Activated B cell treated with CpG ODN at 0.5 μM for 24 hours (primary cell): ENCODE results near the gene BARHL1. TPM values are rescaled to one million over a fixed set of nuclear protein-coding genes. Genes with fewer than 3 reads are reported as not detected.

Source experiments
- ATAC-seq: fragments of 200-7000 bp; cut with Tn5 transposase; one replicate; pipeline ENCODE4 v1.10.0; 2021; ENCODE audit warnings: low read depth, mild to moderate bottlenecking, moderate library complexity
- CTCF ChIA-PET: fragments of 350-600 bp; sonication (Branson Sonifier 250); formaldehyde crosslinking; loops from one replicate; lab custom pipeline; 2021; ENCODE audit warnings: antibody characterized with exemption; lab: Charles Lee
- POLR2A ChIA-PET: fragments of 350-600 bp; sonication (Branson Sonifier 250); formaldehyde crosslinking; loops from one replicate; lab custom pipeline; 2021; ENCODE audit warnings: antibody characterized with exemption; lab: Charles Lee
- DNase-seq: peaks from one replicate; pipeline ENCODE4 v3.0.0; 2022
- H3K27ac Mint-ChIP-seq: one replicate; pipeline ENCODE4 v1.8.0; 2020; ENCODE audit warnings: mixed read lengths
- H3K27me3 Mint-ChIP-seq: one replicate; pipeline ENCODE4 v1.8.0; 2021; ENCODE audit warnings: mixed read lengths
- H3K36me3 Mint-ChIP-seq: one replicate; pipeline ENCODE4 v1.8.0; 2021; ENCODE audit warnings: low read depth, mixed read lengths
- H3K4me1 Mint-ChIP-seq: one replicate; pipeline ENCODE4 v1.8.0; 2021; ENCODE audit warnings: mixed read lengths
- H3K4me3 Mint-ChIP-seq: one replicate; pipeline ENCODE4 v1.8.0; 2020; ENCODE audit warnings: mild to moderate bottlenecking, mixed read lengths
- H3K9me3 Mint-ChIP-seq: one replicate; pipeline ENCODE4 v1.8.0; 2020; ENCODE audit warnings: mixed read lengths
- intact Hi-C: fragments of 100-400 bp; cut with micrococcal nuclease; formaldehyde crosslinking; loops from one replicate; pipeline ENCODE4 v1.15.1; 2024
- total RNA-seq: library from RNA; stranded (reverse); gene quantifications from 2 replicates; pipeline ENCODE4 v1.2.3, GENCODE V29; 2022
- TF ChIP-seq, protein P1 (sequence below): fragments of 200-600 bp; IDR thresholded peaks from one replicate; pipeline ENCODE4 v1.8.0; 2022; ENCODE audit warnings: antibody characterized with exemption, mild to moderate bottlenecking

BARHL1 gene
- total RNA-seq, 1 donor from 2014 or later, result not detected

DNA sequence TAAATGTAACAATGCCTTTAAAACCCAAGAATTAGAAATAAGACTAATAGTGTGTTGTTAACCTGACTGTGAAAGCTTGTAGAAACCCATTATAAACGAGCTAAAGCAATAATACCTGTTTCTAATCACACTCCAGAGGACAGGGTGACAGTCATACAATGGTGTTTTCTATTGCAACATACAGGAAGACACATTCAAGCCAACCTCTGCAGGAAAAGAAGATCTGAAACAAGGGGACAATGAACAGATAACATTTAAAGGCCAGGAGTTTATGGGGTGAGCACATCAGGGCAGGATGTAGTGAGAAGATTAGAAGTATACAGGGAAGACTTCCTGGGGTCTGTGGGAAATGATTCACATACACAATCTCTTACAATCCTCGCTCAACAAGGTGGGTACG, 13.8 kb downstream of the BARHL1 start:
- Mint-ChIP-seq H3K27ac (no peak overlapping the region), H3K27me3 (peaks cover 19% of the 10 kb centered on the region), H3K36me3 (peaks cover 71% of the 10 kb centered on the region), H3K9me3 (no peaks in the 10 kb centered on the region), H3K4me3 (no peak overlapping the region), H3K4me1 (peaks cover under 1% of the 10 kb centered on the region)
- ATAC-seq (no peak), DNase-seq (no peak)
- ChIA-PET POLR2A (no interaction called here), CTCF (no interaction called here)
- TF ChIP-seq, protein P1, sequence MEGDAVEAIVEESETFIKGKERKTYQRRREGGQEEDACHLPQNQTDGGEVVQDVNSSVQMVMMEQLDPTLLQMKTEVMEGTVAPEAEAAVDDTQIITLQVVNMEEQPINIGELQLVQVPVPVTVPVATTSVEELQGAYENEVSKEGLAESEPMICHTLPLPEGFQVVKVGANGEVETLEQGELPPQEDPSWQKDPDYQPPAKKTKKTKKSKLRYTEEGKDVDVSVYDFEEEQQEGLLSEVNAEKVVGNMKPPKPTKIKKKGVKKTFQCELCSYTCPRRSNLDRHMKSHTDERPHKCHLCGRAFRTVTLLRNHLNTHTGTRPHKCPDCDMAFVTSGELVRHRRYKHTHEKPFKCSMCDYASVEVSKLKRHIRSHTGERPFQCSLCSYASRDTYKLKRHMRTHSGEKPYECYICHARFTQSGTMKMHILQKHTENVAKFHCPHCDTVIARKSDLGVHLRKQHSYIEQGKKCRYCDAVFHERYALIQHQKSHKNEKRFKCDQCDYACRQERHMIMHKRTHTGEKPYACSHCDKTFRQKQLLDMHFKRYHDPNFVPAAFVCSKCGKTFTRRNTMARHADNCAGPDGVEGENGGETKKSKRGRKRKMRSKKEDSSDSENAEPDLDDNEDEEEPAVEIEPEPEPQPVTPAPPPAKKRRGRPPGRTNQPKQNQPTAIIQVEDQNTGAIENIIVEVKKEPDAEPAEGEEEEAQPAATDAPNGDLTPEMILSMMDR, result no peak
- intact Hi-C loops, result loop anchor here (10.0 kb wide), 1 partner anchor 1931 kb away; the partner anchor contains the start of gene PRDM12

DNA sequence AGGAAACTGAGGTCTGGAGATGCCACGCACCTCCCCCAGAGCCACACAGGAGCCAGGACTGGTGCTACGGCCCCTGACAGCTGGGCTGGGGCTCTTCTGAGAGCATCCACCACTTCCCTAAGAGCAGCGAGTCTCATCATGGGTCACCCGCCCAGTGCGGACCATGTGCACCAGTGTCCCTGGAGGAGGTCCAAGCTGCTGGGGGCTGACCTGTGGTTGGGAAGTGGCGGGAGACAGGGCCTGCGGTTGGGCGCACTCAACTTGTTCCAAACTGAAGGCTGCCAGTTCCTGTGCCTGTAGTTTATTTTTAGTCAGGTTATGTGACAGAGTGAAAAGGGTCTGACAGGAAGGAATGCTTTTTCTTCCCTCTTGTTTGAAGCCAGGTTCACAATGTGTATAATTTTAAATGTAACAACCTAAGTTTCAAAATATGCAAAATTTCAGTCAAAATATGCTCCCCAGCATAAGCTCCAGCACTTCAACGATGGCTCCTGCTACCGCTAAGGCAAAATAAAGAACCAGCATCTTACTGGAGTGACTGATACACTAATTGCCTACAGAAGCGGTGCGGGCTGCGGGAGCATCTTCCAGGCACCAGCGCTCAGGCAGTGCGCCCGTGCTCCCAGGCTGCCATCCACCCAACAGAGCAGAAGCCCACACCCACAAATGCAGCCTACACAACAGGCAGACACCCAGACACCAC, 14.8 kb downstream of the BARHL1 start:
- Mint-ChIP-seq H3K9me3 (no peaks in the 10 kb centered on the region), H3K27me3 (peaks cover 9% of the 10 kb centered on the region), H3K4me1 (no peaks in the 10 kb centered on the region), H3K36me3 (peaks cover 82% of the 10 kb centered on the region), H3K4me3 (no peak overlapping the region), H3K27ac (no peak overlapping the region)
- ATAC-seq (no peak), DNase-seq (no peak)
- ChIA-PET POLR2A (no interaction called here), CTCF (no interaction called here)
- intact Hi-C loops, result loop anchor here (10.0 kb wide), 1 partner anchor 1932 kb away; the partner anchor contains the start of gene PRDM12
- TF ChIP-seq, protein P1, result no peak

DNA sequence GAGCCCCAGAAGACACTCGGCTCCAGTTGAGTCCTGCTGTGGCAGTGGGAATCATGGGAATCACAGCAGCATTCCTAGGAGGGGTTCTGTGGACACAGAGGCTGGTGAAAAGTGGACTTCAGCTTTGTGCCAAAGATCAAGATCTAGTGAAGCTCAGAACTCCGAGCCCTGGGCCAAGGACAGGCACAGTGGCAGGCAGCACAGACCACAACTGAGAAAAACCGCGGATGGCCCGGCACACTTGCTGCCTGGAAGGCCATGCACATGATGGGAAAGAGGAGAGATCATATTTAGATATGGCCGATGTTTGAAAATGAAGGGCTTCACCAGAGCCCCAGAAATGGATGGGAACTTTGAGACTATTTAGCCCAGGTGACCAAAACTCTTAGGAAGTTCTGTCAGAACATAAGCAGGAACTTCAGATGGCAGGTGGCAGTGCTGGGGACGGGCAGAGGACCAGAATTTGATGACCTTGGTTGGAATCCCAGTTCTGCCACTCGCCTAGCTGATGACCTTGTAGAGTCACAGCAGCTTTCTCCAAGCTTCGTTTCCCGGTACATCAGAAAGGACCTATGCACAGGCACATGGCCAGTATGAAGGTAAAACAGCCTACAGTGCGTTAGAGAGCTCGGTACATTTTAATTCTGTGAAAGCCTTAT, 18.0 kb downstream of the BARHL1 start:
- Mint-ChIP-seq H3K4me1 (no peaks in the 10 kb centered on the region), H3K27ac (no peak overlapping the region), H3K27me3 (no peaks in the 10 kb centered on the region), H3K4me3 (no peak overlapping the region), H3K9me3 (no peaks in the 10 kb centered on the region), H3K36me3 (peaks cover 94% of the 10 kb centered on the region)
- CTCF ChIA-PET, result no interaction called here
- DNase-seq (no peak), ATAC-seq (no peak)
- intact Hi-C loops, result no loop called here
- POLR2A ChIA-PET, result no interaction called here
- TF ChIP-seq, protein P1, result no peak

DNA sequence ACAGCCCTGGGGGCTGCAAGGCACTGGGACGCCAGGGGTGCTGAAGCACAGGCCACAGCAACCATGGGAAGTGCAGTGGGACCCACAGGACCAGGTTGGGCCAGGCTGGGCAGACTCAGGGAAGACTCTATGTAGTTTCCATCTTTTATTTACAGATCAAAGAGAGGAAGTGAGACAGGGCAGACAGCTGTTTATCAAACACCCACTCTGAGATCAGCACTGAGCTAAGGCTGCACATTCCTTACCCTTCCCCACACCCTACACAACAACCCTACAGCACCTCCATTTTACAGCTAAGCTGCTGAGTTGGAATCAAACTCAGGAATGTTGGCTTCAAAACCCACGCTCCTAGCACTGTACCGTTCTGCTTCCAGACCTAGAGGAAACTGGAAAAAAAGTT, 19.8 kb downstream of the BARHL1 start:
- TF ChIP-seq, protein P1, result no peak
- POLR2A ChIA-PET, result interaction anchor here (0.6 kb wide), 1 partner anchor 192 kb away, joined by 4 read pairs; the partner anchor contains the start of gene CFAP77
- H3K9me3 Mint-ChIP-seq, result no peaks in the 10 kb centered on the region
- no peaks in the 10 kb centered on the region for H3K27me3 Mint-ChIP-seq
- no peak overlapping the region for H3K27ac Mint-ChIP-seq
- CTCF ChIA-PET, result no interaction called here
- H3K36me3 Mint-ChIP-seq, result peaks cover 93% of the 10 kb centered on the region
- no peak for ATAC-seq
- intact Hi-C loops, result no loop called here
- no peak for DNase-seq
- no peaks in the 10 kb centered on the region for H3K4me1 Mint-ChIP-seq
- H3K4me3 Mint-ChIP-seq, result no peak overlapping the region

DNA sequence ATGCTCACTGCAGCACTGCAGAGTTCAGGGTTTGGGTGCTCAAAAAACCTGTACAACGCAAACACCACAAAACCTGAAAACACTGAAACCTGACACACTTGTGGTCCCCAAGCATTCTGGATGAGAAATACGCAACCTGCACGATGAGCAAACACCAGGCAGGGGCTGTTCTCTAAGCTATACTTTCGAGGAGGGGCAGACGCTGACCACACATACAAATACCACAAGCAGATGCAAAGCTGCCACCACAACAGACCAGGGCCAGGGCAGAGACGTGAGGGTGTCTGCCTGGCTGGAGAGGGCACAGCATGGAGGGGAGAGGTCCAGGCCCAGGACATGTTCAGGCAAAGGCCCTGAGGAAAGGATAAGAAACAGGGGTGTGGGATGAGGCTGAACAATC, 23.0 kb downstream of the BARHL1 start:
- TF ChIP-seq, protein P1, result no peak
- CTCF ChIA-PET, result no interaction called here
- intact Hi-C loops, result no loop called here
- Mint-ChIP-seq H3K9me3 (no peaks in the 10 kb centered on the region), H3K27ac (no peak overlapping the region), H3K4me1 (no peaks in the 10 kb centered on the region), H3K4me3 (no peak overlapping the region), H3K36me3 (peaks cover 93% of the 10 kb centered on the region), H3K27me3 (no peaks in the 10 kb centered on the region)
- POLR2A ChIA-PET, result interaction anchor here (0.7 kb wide), 1 partner anchor 39 kb away, joined by 3 read pairs; no protein-coding TSS in a partner anchor
- DNase-seq (no peak), ATAC-seq (no peak)
